K562 (cell line): ENCODE measurements around the gene ZDHHC19. TPM values are rescaled to one million over a fixed set of nuclear protein-coding genes. Genes with fewer than 3 reads are reported as not detected.
"Not testable (repeated sequence)": the region's sequence is repeated elsewhere in the genome, so short reads cannot be mapped to it uniquely, and the experiment has no call there.

Source experiments
- ATAC-seq: fragments of 200-7000 bp; cut with Tn5 transposase; 3 replicates; pipeline ENCODE4 v1.9.1; 2020; ENCODE audit warnings: moderate library complexity
- BruUV-seq: library from RNA; stranded (reverse); fragments of 400-500 nt; replicated peaks from 2 replicates; lab custom pipeline; 2021; lab: Mats Ljungman, UMichigan
- CTCF ChIA-PET: fragments of 300-600 bp; formaldehyde crosslinking; extraction: SDS; loops from one replicate; lab custom pipeline; 2021; ENCODE audit warnings: low intra/inter-chr PET ratio; lab: Yijun Ruan, JAX
- POLR2A ChIA-PET: fragments of 300-600, 350-650 bp; sonication (Branson Sonifier 250); formaldehyde crosslinking; extraction: SDS; loops from one replicate; lab custom pipeline; 2021; ENCODE audit warnings: antibody characterized with exemption, inconsistent platforms; lab: Yijun Ruan, JAX
- DNase-seq, 4 experiments: peaks; one replicate each; pipeline versions ENCODE4 v3.0.0 to v3.0.0-alpha.2; 2011 to 2018; ENCODE audit warnings: low spot score in 3 of 4, mixed read lengths in 3 of 4; ENCODE audit errors: extremely low read depth in 1 of 4
- FAIRE-seq: peaks from 2 replicates; lab custom pipeline; 2011; peaks lifted over from hg19 to GRCh38; lab: Jason Lieb, UNC
- H2AFZ ChIP-seq: 2 replicates; pipeline ENCODE4 v1.6.0; 2011; ENCODE audit warnings: low read depth, low read length, control low read depth, inconsistent platforms
- H3K27ac ChIP-seq: fragments of 200-600 bp; 3 replicates; pipeline ENCODE4 v1.8.0; 2011; ENCODE audit warnings: low read depth, mild to moderate bottlenecking, control low read depth, inconsistent platforms, low read length, moderate library complexity, mixed read lengths; ENCODE audit errors: extremely low read depth
- H3K27me3 ChIP-seq, 2 experiments: fragments of 300-600 bp in 1 of 2; 2 replicates in 1 of 2; 3 replicates in 1 of 2; pipeline versions ENCODE4 v1.6.0 to v1.8.0; 2011; ENCODE audit warnings: inconsistent platforms in 2 of 2, low read length in 2 of 2, mild to moderate bottlenecking in 1 of 2, mixed read lengths in 1 of 2, moderate library complexity in 1 of 2; ENCODE audit not compliant: control insufficient read depth in 2 of 2, insufficient read depth in 2 of 2
- H3K36me3 ChIP-seq: fragments of 300-600 bp; 3 replicates; pipeline ENCODE4 v1.8.0; 2011; ENCODE audit warnings: mild to moderate bottlenecking, low read length, inconsistent platforms; ENCODE audit not compliant: control insufficient read depth, insufficient read depth
- H3K4me1 ChIP-seq, 2 experiments: fragments of 200-600 bp in 1 of 2; replicated peaks in 1 of 2; 2 replicates in 1 of 2; 3 replicates in 1 of 2; pipeline versions ENCODE4 v1.5.1 to v1.8.0; 2011; ENCODE audit warnings: inconsistent platforms in 2 of 2, low read length in 2 of 2, mild to moderate bottlenecking in 1 of 2, mixed read lengths in 1 of 2, moderate library complexity in 1 of 2; ENCODE audit not compliant: control insufficient read depth in 2 of 2, insufficient read depth in 2 of 2
- H3K4me2 ChIP-seq: 2 replicates; pipeline ENCODE4 v1.6.1; 2011; ENCODE audit warnings: low read length, control low read depth, inconsistent platforms, mixed read lengths; ENCODE audit not compliant: insufficient read depth
- H3K4me3 ChIP-seq: fragments of 200-600 bp; sonication (generic), shearing (Covaris generic); 2 replicates; pipeline ENCODE4 v1.5.1; 2016; ENCODE audit warnings: control low read depth, inconsistent platforms
- H3K79me2 ChIP-seq: fragments of 200-600 bp; 3 replicates; pipeline ENCODE4 v1.8.0; 2011; ENCODE audit warnings: low read length, inconsistent platforms; ENCODE audit not compliant: control insufficient read depth, insufficient read depth
- H3K9ac ChIP-seq, 2 experiments: 2 replicates each; pipeline versions ENCODE4 v1.6.0 to v1.6.1; 2011; ENCODE audit warnings: low read depth in 2 of 2, low read length in 2 of 2, control low read depth in 1 of 2, inconsistent platforms in 1 of 2, mild to moderate bottlenecking in 1 of 2, mixed read lengths in 1 of 2; ENCODE audit not compliant: insufficient read depth in 1 of 2
- H3K9me1 ChIP-seq: one replicate; pipeline ENCODE4 v1.6.0; 2011; ENCODE audit warnings: inconsistent platforms, mild to moderate bottlenecking, low read length, moderate library complexity; ENCODE audit not compliant: control insufficient read depth, insufficient read depth
- H3K9me3 ChIP-seq: replicated peaks from 2 replicates; pipeline ENCODE4 v1.5.1; 2011; ENCODE audit warnings: low read depth, low read length, inconsistent platforms; ENCODE audit not compliant: control insufficient read depth, insufficient read depth
- H4K20me1 ChIP-seq: replicated peaks from 2 replicates; pipeline ENCODE4 v1.6.1; 2011; ENCODE audit warnings: low read length, inconsistent platforms, mixed read lengths; ENCODE audit not compliant: control insufficient read depth, insufficient read depth
- NFIC ChIP-seq: fragments of 450-650 bp; IDR thresholded peaks from 2 replicates; pipeline ENCODE4 v1.6.1; 2017; ENCODE audit warnings: mild to moderate bottlenecking, inconsistent platforms
- POLR2G ChIP-seq: fragments of 200-400 bp; formaldehyde crosslinking; IDR thresholded peaks from 2 replicates; pipeline ENCODE4 v1.6.1; 2017; ENCODE audit warnings: low read depth, mild to moderate bottlenecking, antibody characterized with exemption, low read length, moderate library complexity
- ZFP30 ChIP-seq: fragments of 250-450 bp; sonication (Bioruptor Pico); IDR thresholded peaks from 2 replicates; pipeline ENCODE4 v1.8.0; 2022; ENCODE audit warnings: moderate library complexity, mild to moderate bottlenecking, inconsistent platforms, borderline replicate concordance
- WGBS: fragments of 100-300 bp; shearing (Covaris generic); methylation state at CpG from one replicate; pipeline ENCODE4 v1.1.6; 2016; ENCODE audit warnings: low coverage, mixed read lengths; ENCODE audit not compliant: insufficient coverage; ENCODE audit errors: missing lambda C conversion rate; 5-methylcytosine and 5-hydroxymethylcytosine counted together
- in situ Hi-C: fragments of 300-500 bp; cut with MboI; formaldehyde crosslinking; loops from 4 replicates; pipeline ENCODE4 v1.15.0; 2018; ENCODE audit warnings: inconsistent platforms, mixed read lengths
- intact Hi-C: fragments of 100-400 bp; cut with micrococcal nuclease; formaldehyde crosslinking; loops from 2 replicates; pipeline ENCODE4 v1.14.2; 2022
- polyA plus RNA-seq, 8 experiments: library from polyadenylated mRNA; depleted of rRNA in 4 of 8; stranded (reverse) in 5 of 8; unstranded in 3 of 8; fragments of >200 nt; fragmentation: Nextera tagmentation in 2 of 8; fragmentation: Illumina TruSeq in 1 of 8; extraction: Ambion mirVana in 2 of 8; extraction: Trizol in 1 of 8; gene quantifications; 2 replicates each; pipeline versions ENCODE4 v1.2.1 to v1.2.3, GENCODE V29; 2011 to 2014; ENCODE audit warnings: inconsistent platforms in 1 of 8, missing spikeins in 1 of 8
- total RNA-seq, 7 experiments: library from RNA; depleted of rRNA in 6 of 7; stranded (reverse); fragments of >200 nt in 6 of 7; fragmentation: Illumina TruSeq in 2 of 7; extraction: Trizol in 2 of 7; gene quantifications; 2 replicates each; pipeline versions ENCODE4 v1.2.1 to v1.2.3, GENCODE V29; 2011 to 2021; ENCODE audit warnings: low replicate concordance in 1 of 7

The ZDHHC19 gene
- total and polyA plus RNA-seq, 9 of the 15 experiments (the other 6 are each of a cell fraction or from before 2014, with no cell fraction given): 0.40 to 5.5 (median 1.1) TPM

GRCh38 chr3:196246612-196247308 is 35.6 kb upstream of the ZDHHC19 start:
- TF ChIP-seq NFIC (no peak), ZFP30 (no peak)
- Histone ChIP-seq H3K9ac (no peak overlapping the region), H3K27me3 (no peaks in the 10 kb centered on the region), H3K9me1 (no peaks in the 10 kb centered on the region), H3K36me3 (peaks cover 60% of the 10 kb centered on the region), H3K27ac (no peak overlapping the region), H2AFZ (no peak overlapping the region), H3K4me3 (no peak overlapping the region), H3K79me2 (peaks cover 6% of the 10 kb centered on the region; the same call in 1 of the 3 replicates), H3K4me2 (no peak overlapping the region), H4K20me1 (no peaks in the 10 kb centered on the region), H3K4me1 (no peaks in the 10 kb centered on the region), H3K9me3 (peaks cover 9% of the 10 kb centered on the region; the same call in 1 of the 2 replicates)
- ChIA-PET CTCF (no interaction called here), POLR2A (interaction anchor here (0.7 kb wide), 1 partner anchor 33 kb away, joined by 4 read pairs; no protein-coding TSS in a partner anchor)
- DNase-seq (no peak), ATAC-seq (no peak), FAIRE-seq (no peak)
- in situ Hi-C loops (loop anchor here (5.0 kb wide), 1 partner anchor 211 kb away; no protein-coding TSS in a partner anchor), intact Hi-C loops (no loop called here)
- WGBS: 89% methylated on average over 11 of the region's 13 CpGs
- BruUV-seq: no TSS peak

GRCh38 chr3:196244166-196244565 is 33.0 kb upstream of the ZDHHC19 start:
- H3K27me3 ChIP-seq, H3K4me1 ChIP-seq, in situ Hi-C loops: not testable (repeated sequence)
- peaks cover 65% of the 10 kb centered on the region for H3K36me3 ChIP-seq
- 0 out of 2 replicates have a peak, but pooled peaks have one; percentile 20 for TF ChIP-seq POLR2G
- TF ChIP-seq, all 486 proteins: peak for 1; not testable (repeated sequence) for 485
- H3K4me2 ChIP-seq, CTCF ChIA-PET, POLR2A ChIA-PET, BruUV-seq, ATAC-seq, H3K27ac ChIP-seq, H4K20me1 ChIP-seq, H3K9me3 ChIP-seq, intact Hi-C loops, DNase-seq, FAIRE-seq, H2AFZ ChIP-seq, H3K4me3 ChIP-seq, H3K9ac ChIP-seq, H3K9me1 ChIP-seq, H3K79me2 ChIP-seq: not testable (repeated sequence)
- WGBS: 92% methylated on average over 18 of the region's 34 CpGs
